Stimulated activated CD4-positive, alpha-beta T cell treated with anti-CD3 and anti-CD28 coated beads, Interleukin-4, amount 100 ng/mL, for 4 hours (primary cell): ENCODE measurements around the gene MORC1.

Experiments
- DNase-seq, 2 experiments: peaks; one replicate each; pipeline ENCODE4 v3.0.0-alpha.2; 2020

The MORC1 gene

GRCh38 chr3:109025896-109026295 lies 92.0 kb downstream of the MORC1 start:
- DNase-seq = no peak

GRCh38 chr3:109023656-109024254 lies 94.2 kb downstream of the MORC1 start:
- peak; percentile 3 to 5 for DNase-seq

GRCh38 chr3:109023167-109023566 lies 94.8 kb downstream of the MORC1 start:
- DNase-seq = no peak

GRCh38 chr3:109021556-109021955 lies 96.4 kb downstream of the MORC1 start:
- no peak for DNase-seq

- DNase-seq = no peak
Observed at GRCh38 chr3:109018828-109019227, 99.1 kb downstream of the MORC1 start.

GRCh38 chr3:109005443-109005842 lies 112.5 kb downstream of the MORC1 start:
- no peak for DNase-seq

- no peak for DNase-seq
Observed at GRCh38 chr3:108998436-108998835, 119.5 kb downstream of the MORC1 start.

- no peak for DNase-seq
Observed at GRCh38 chr3:108985844-108986243, 132.1 kb downstream of the MORC1 start.

- DNase-seq = no peak
Observed at GRCh38 chr3:108983051-108983450, 134.9 kb downstream of the MORC1 start.

- DNase-seq = no peak
Observed at GRCh38 chr3:108976058-108976457, 141.9 kb downstream of the MORC1 start.

- no peak for DNase-seq
Observed at GRCh38 chr3:108973019-108973418, 144.9 kb downstream of the MORC1 start.

- no peak for DNase-seq
Observed at GRCh38 chr3:108972482-108972881, 145.5 kb downstream of the MORC1 start.

GRCh38 chr3:108970561-108970960 lies 147.4 kb downstream of the MORC1 start:
- DNase-seq = no peak

GRCh38 chr3:108966773-108967172 lies 151.2 kb downstream of the MORC1 start:
- no peak for DNase-seq

GRCh38 chr3:108959017-108959416 lies 158.9 kb downstream of the MORC1 start:
- DNase-seq = no peak

GRCh38 chr3:108953700-108954099 lies 164.2 kb downstream of the MORC1 start, which contains the start of gene GUCA1C:
TSS of gene GUCA1C (minus strand) at chr3:108953879. CDS start at chr3:108953762, 117 bp downstream.
- no peak for DNase-seq

- DNase-seq = no peak
Observed at GRCh38 chr3:108953210-108953609, 164.7 kb downstream of the MORC1 start.

- no peak for DNase-seq
Observed at GRCh38 chr3:108951820-108952501, 166.0 kb downstream of the MORC1 start.

- DNase-seq = no peak
Observed at GRCh38 chr3:108947855-108948254, 170.1 kb downstream of the MORC1 start.

GRCh38 chr3:108946292-108947285 lies 171.3 kb downstream of the MORC1 start:
- DNase-seq = no peak

- DNase-seq = no peak
Observed at GRCh38 chr3:108940568-108941263, 177.2 kb downstream of the MORC1 start.

GRCh38 chr3:108940166-108940565 lies 177.8 kb downstream of the MORC1 start:
- no peak for DNase-seq
